Omental fat pad (tissue), 4 donors: ENCODE measurements around the gene ART4. TPM values are rescaled to one million over a fixed set of nuclear protein-coding genes. Genes with fewer than 3 reads are reported as not detected.

Experiments used
- total RNA-seq, 4 donors: library from RNA; depleted of rRNA; stranded (reverse); fragments of >200 nt; gene quantifications; one replicate each; pipeline ENCODE4 v1.1.0, GENCODE V29; 2016

ART4 gene
- total RNA-seq, 4 donors from 2014 or later: 1.9 to 6.2 (median 4.3) TPM

Other genes with a start within 250 kb of the ART4 start
- not detected for gene GUCY2C, start 146.9 kb downstream of the ART4 start, total RNA-seq
- gene WBP11, start 40.0 kb downstream of the ART4 start, total RNA-seq: 10 to 100 TPM; 17.2 to 29.7 (median 19.3) TPM
- gene C12orf60, start 39.9 kb downstream of the ART4 start, total RNA-seq: 1 to 10 TPM in 1 of 4 donors, under 1 TPM in 2, not detected in 1; 0.36 to 1.6 (median 0.56) TPM
- not detected for gene SMCO3, start 29.3 kb downstream of the ART4 start, total RNA-seq
- gene MGP, start 42.3 kb upstream of the ART4 start, total RNA-seq: 100 to 1,000 TPM; 317 to 851 (median 829) TPM
- gene ERP27, start 95.0 kb upstream of the ART4 start, total RNA-seq: under 1 TPM in 2 of 4 donors, not detected in 2; 0.56 to 0.60 TPM
- 100 to 1,000 TPM; 128 to 259 (median 205) TPM for gene ARHGDIB, start 118.1 kb upstream of the ART4 start, total RNA-seq
- not detected for gene PDE6H, start 129.5 kb upstream of the ART4 start, total RNA-seq